Stomach (tissue), 4 donors: Measurements from ENCODE around the gene MUC6.
A peak's percentile ranks its signal among the peaks of the same experiment; 100 is the strongest.

Source experiments
- EP300 ChIP-seq: sonication (generic); formaldehyde crosslinking; IDR thresholded peaks from one replicate; pipeline ENCODE4 v1.6.1; 2017; ENCODE audit warnings: antibody characterized with exemption
- POLR2AphosphoS5 ChIP-seq, 3 donors: sonication (generic); formaldehyde crosslinking; IDR thresholded peaks; one replicate each; pipeline ENCODE4 v1.6.1; 2016; ENCODE audit warnings: antibody characterized with exemption in 3 of 3

- TF ChIP-seq POLR2AphosphoS5 (IDR thresholded peaks at IDR 0.05) (peak in 1 of 3 donors; percentile 10), EP300 (no peak)
Observed at GRCh38 chr11:1009991-1010390, 26.5 kb downstream of the MUC6 start.
